HepG2 (cell line): ENCODE data around the gene FKBP14. TPM values are rescaled to one million over a fixed set of nuclear protein-coding genes. Genes with fewer than 3 reads are reported as not detected.
A peak's percentile ranks its signal among the peaks of the same experiment; 100 is the strongest.

Source experiments
- GATAD1 ChIP-seq: IDR thresholded peaks from 2 replicates; pipeline ENCODE4 v1.6.1; 2016; ENCODE audit warnings: missing genetic modification reagents, missing compliant biosample characterization
- SAP130 ChIP-seq: IDR thresholded peaks from 2 replicates; pipeline ENCODE4 v1.6.1; 2016; ENCODE audit warnings: low read depth
- SP4 ChIP-seq: sonication (generic); formaldehyde crosslinking; IDR thresholded peaks from 2 replicates; pipeline ENCODE4 v1.8.1; 2023; ENCODE audit warnings: mild to moderate bottlenecking, missing genetic modification reagents
- ZBTB7B ChIP-seq: sonication (generic); formaldehyde crosslinking; IDR thresholded peaks from 2 replicates; pipeline ENCODE4 v1.4.0; 2020; ENCODE audit warnings: missing genetic modification reagents
- polyA plus RNA-seq, 8 experiments: library from polyadenylated mRNA; depleted of rRNA in 3 of 8; stranded (reverse) in 7 of 8; unstranded in 1 of 8; fragments of >200 nt; fragmentation: Illumina TruSeq in 4 of 8; extraction: Trizol in 4 of 8; gene quantifications; 2 replicates each; pipeline versions ENCODE4 v1.2.1 to v1.2.3, GENCODE V29; 2011 to 2016; ENCODE audit warnings: low read depth in 4 of 8, missing spikeins in 1 of 8, mixed read lengths in 1 of 8; ENCODE audit not compliant: insufficient read depth in 1 of 8
- total RNA-seq, 5 experiments: library from RNA; depleted of rRNA; stranded (reverse); fragments of >200 nt; fragmentation: Illumina TruSeq; extraction: Trizol; gene quantifications; 2 replicates each; pipeline ENCODE4 v1.2.3, GENCODE V29; 2016; ENCODE audit warnings: low read depth in 1 of 5
- TF ChIP-seq, protein P1 (sequence below): sonication (generic); formaldehyde crosslinking; IDR thresholded peaks from 2 replicates; pipeline ENCODE4 v1.9.0; 2021; ENCODE audit warnings: mild to moderate bottlenecking, missing genetic modification reagents
- TF ChIP-seq, protein P2 (sequence below): sonication (generic); formaldehyde crosslinking; IDR thresholded peaks from 2 replicates; pipeline ENCODE4 v1.4.0; 2020; ENCODE audit warnings: missing genetic modification reagents
- TF ChIP-seq, protein P3 (sequence below): sonication (generic); formaldehyde crosslinking; IDR thresholded peaks from 2 replicates; pipeline ENCODE4 v1.4.0; 2020; ENCODE audit warnings: missing genetic modification reagents
- TF ChIP-seq, protein P4 (sequence below): sonication (generic); formaldehyde crosslinking; IDR thresholded peaks from 2 replicates; pipeline ENCODE4 v1.5.0; 2020; ENCODE audit warnings: missing genetic modification reagents, mild to moderate bottlenecking, borderline replicate concordance

FKBP14 gene
- total and polyA plus RNA-seq, 2 of the 13 experiments (the other 11 are each of a cell fraction or from before 2014, with no cell fraction given): 20.0 to 32.3 TPM

DNA sequence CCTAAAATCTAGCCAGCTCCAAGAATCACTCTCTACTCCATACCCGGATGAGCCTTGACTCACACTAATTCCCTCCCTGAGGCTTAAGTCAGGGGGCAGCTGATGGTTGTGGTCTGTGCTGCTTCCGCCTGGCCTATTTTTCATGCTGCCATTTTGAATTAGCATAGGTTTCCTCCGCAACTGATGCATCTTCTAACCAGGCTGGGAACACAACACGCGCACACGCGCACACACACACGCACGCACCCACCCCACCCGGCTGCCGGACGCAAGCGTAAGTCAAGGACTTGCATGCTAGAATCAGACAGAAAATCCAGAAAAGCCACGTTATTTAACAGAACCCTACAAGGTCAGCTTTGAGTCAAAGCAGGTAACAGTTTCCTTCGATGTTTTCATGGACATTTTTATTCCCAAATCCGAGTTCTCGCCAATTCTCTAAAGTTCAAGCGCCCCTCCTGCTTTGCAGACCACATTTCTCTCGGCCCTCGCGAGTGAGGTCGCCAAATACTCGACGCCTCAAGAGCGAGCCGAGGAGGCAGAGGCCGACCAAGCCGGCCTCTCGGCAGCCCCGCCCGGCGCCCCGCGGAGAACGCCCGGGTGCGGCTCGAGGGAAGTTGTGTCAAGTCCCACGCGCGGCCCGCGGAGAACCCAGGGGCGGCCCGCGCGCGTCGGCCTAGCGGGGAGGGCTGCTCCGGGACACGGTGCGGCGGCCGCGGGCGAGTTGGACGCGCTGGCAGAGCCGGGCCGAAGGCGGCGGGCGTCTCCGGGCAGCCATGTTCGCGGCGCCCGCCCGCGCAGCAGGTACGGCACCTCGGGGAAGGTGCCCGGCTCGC, 37.9 kb downstream of the FKBP14 start (continued):
- TF ChIP-seq, protein P1, sequence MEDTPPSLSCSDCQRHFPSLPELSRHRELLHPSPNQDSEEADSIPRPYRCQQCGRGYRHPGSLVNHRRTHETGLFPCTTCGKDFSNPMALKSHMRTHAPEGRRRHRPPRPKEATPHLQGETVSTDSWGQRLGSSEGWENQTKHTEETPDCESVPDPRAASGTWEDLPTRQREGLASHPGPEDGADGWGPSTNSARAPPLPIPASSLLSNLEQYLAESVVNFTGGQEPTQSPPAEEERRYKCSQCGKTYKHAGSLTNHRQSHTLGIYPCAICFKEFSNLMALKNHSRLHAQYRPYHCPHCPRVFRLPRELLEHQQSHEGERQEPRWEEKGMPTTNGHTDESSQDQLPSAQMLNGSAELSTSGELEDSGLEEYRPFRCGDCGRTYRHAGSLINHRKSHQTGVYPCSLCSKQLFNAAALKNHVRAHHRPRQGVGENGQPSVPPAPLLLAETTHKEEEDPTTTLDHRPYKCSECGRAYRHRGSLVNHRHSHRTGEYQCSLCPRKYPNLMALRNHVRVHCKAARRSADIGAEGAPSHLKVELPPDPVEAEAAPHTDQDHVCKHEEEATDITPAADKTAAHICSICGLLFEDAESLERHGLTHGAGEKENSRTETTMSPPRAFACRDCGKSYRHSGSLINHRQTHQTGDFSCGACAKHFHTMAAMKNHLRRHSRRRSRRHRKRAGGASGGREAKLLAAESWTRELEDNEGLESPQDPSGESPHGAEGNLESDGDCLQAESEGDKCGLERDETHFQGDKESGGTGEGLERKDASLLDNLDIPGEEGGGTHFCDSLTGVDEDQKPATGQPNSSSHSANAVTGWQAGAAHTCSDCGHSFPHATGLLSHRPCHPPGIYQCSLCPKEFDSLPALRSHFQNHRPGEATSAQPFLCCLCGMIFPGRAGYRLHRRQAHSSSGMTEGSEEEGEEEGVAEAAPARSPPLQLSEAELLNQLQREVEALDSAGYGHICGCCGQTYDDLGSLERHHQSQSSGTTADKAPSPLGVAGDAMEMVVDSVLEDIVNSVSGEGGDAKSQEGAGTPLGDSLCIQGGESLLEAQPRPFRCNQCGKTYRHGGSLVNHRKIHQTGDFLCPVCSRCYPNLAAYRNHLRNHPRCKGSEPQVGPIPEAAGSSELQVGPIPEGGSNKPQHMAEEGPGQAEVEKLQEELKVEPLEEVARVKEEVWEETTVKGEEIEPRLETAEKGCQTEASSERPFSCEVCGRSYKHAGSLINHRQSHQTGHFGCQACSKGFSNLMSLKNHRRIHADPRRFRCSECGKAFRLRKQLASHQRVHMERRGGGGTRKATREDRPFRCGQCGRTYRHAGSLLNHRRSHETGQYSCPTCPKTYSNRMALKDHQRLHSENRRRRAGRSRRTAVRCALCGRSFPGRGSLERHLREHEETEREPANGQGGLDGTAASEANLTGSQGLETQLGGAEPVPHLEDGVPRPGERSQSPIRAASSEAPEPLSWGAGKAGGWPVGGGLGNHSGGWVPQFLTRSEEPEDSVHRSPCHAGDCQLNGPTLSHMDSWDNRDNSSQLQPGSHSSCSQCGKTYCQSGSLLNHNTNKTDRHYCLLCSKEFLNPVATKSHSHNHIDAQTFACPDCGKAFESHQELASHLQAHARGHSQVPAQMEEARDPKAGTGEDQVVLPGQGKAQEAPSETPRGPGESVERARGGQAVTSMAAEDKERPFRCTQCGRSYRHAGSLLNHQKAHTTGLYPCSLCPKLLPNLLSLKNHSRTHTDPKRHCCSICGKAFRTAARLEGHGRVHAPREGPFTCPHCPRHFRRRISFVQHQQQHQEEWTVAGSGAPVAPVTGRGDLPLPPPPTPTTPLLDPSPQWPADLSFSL (CRISPR knock-in tag): peak; percentile 54; the same call in 1 of the 2 replicates
- TF ChIP-seq, protein P2, sequence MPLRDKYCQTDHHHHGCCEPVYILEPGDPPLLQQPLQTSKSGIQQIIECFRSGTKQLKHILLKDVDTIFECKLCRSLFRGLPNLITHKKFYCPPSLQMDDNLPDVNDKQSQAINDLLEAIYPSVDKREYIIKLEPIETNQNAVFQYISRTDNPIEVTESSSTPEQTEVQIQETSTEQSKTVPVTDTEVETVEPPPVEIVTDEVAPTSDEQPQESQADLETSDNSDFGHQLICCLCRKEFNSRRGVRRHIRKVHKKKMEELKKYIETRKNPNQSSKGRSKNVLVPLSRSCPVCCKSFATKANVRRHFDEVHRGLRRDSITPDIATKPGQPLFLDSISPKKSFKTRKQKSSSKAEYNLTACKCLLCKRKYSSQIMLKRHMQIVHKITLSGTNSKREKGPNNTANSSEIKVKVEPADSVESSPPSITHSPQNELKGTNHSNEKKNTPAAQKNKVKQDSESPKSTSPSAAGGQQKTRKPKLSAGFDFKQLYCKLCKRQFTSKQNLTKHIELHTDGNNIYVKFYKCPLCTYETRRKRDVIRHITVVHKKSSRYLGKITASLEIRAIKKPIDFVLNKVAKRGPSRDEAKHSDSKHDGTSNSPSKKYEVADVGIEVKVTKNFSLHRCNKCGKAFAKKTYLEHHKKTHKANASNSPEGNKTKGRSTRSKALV (CRISPR knock-in tag): 0 out of 2 replicates have a peak, but pooled peaks have one; percentile 4
- peak; percentile 33; the same call in 1 of the 2 replicates for TF ChIP-seq GATAD1 (CRISPR knock-in tag)
- TF ChIP-seq, protein P3, sequence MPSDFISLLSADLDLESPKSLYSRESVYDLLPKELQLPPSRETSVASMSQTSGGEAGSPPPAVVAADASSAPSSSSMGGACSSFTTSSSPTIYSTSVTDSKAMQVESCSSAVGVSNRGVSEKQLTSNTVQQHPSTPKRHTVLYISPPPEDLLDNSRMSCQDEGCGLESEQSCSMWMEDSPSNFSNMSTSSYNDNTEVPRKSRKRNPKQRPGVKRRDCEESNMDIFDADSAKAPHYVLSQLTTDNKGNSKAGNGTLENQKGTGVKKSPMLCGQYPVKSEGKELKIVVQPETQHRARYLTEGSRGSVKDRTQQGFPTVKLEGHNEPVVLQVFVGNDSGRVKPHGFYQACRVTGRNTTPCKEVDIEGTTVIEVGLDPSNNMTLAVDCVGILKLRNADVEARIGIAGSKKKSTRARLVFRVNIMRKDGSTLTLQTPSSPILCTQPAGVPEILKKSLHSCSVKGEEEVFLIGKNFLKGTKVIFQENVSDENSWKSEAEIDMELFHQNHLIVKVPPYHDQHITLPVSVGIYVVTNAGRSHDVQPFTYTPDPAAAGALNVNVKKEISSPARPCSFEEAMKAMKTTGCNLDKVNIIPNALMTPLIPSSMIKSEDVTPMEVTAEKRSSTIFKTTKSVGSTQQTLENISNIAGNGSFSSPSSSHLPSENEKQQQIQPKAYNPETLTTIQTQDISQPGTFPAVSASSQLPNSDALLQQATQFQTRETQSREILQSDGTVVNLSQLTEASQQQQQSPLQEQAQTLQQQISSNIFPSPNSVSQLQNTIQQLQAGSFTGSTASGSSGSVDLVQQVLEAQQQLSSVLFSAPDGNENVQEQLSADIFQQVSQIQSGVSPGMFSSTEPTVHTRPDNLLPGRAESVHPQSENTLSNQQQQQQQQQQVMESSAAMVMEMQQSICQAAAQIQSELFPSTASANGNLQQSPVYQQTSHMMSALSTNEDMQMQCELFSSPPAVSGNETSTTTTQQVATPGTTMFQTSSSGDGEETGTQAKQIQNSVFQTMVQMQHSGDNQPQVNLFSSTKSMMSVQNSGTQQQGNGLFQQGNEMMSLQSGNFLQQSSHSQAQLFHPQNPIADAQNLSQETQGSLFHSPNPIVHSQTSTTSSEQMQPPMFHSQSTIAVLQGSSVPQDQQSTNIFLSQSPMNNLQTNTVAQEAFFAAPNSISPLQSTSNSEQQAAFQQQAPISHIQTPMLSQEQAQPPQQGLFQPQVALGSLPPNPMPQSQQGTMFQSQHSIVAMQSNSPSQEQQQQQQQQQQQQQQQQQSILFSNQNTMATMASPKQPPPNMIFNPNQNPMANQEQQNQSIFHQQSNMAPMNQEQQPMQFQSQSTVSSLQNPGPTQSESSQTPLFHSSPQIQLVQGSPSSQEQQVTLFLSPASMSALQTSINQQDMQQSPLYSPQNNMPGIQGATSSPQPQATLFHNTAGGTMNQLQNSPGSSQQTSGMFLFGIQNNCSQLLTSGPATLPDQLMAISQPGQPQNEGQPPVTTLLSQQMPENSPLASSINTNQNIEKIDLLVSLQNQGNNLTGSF (CRISPR knock-in tag): peak; percentile 54; the same call in 1 of the 2 replicates
- TF ChIP-seq SAP130 (CRISPR knock-in tag): peak; percentile 45
- peak; percentile 70; the same call in 1 of the 2 replicates for TF ChIP-seq ZBTB7B (CRISPR knock-in tag)
- TF ChIP-seq SP4 (CRISPR knock-in tag): 0 out of 2 replicates have a peak, but pooled peaks have one; percentile 12
- TF ChIP-seq, protein P4, sequence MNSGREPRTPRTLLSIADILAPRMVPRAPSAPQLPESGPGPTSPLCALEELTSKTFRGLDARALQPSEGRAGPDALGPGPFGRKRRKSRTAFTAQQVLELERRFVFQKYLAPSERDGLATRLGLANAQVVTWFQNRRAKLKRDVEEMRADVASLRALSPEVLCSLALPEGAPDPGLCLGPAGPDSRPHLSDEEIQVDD (CRISPR knock-in tag): no peak
